Measurements from ENCODE around the gene DBF4B. TPM values are rescaled to one million over a fixed set of nuclear protein-coding genes. Genes with fewer than 3 reads are reported as not detected.

DBF4B gene
- total RNA-seq, 1 experiment from 2014 or later = 24.7 TPM

DNA sequence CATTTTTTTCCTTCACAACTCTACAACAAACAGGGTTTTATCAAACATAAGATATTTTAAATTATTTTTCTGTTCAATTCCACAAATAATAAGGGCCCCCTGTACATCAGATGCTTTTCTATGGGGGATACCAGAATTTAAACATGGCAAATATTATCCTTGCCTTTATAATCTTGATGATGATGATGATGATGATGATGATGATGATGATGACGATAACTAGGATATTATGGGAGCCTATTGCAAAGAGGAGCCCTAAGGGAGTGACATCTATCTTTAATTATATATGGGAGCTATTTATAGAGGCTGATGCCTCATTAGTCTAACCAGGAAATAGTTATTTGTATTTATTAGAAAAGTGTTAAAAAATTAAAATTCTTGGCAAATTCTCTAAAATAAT lies 45.4 kb upstream of the DBF4B start:
- Histone ChIP-seq H4K91ac (ENCODE audit: insufficient read length, low read depth, low read length) (no peak overlapping the region), H3K4ac (ENCODE audit: low read depth, low read length) (no peak overlapping the region), H3K27ac (ENCODE audit: insufficient read length, low read depth, low read length) (no peak overlapping the region), H2BK120ac (ENCODE audit: low read depth, low read length, poor library complexity, severe bottlenecking) (no peak overlapping the region), H3K4me2 (ENCODE audit: insufficient read depth, insufficient read length, low read length) (no peak overlapping the region), H3T11ph (ENCODE audit: low read length) (no peak overlapping the region), H3K23me2 (ENCODE audit: insufficient read length, low read depth, low read length, poor library complexity, severe bottlenecking) (no peaks in the 10 kb centered on the region), H2BK20ac (ENCODE audit: low read depth, low read length, poor library complexity, severe bottlenecking) (no peak overlapping the region), H3K9ac (ENCODE audit: extremely low read depth, insufficient read length, low read length) (no peak overlapping the region), H3K27me3 (ENCODE audit: insufficient read depth, low read length) (no peaks in the 10 kb centered on the region), H4K8ac (replicated peaks; ENCODE audit: insufficient read length, low read depth, low read length) (no peak overlapping the region), H3K79me2 (ENCODE audit: insufficient read depth, low read length) (no peaks in the 10 kb centered on the region), H2BK12ac (ENCODE audit: insufficient read length, low read depth, low read length) (no peak overlapping the region), H2BK15ac (ENCODE audit: low read depth, low read length) (no peak overlapping the region), H2AK5ac (ENCODE audit: insufficient read length, low read length) (no peak overlapping the region), H3K4me1 (ENCODE audit: insufficient read depth, low read length) (no peaks in the 10 kb centered on the region), H2BK5ac (ENCODE audit: insufficient read length, low read length) (no peak overlapping the region), H3K79me1 (ENCODE audit: insufficient read depth, low read depth, low read length, poor library complexity, severe bottlenecking) (no peaks in the 10 kb centered on the region), H4K20me1 (ENCODE audit: control insufficient read depth, insufficient read depth, insufficient read length) (no peaks in the 10 kb centered on the region), H3K18ac (ENCODE audit: insufficient read length, low read depth, low read length) (no peak overlapping the region), H3K14ac (ENCODE audit: insufficient read depth, low read length) (no peak overlapping the region), H3K56ac (ENCODE audit: insufficient read length, low read depth, low read length) (no peak overlapping the region), H4K5ac (ENCODE audit: insufficient read length, low read depth, low read length) (no peak overlapping the region), H3K9me3 (ENCODE audit: control insufficient read depth, low read depth, low read length) (no peaks in the 10 kb centered on the region), H2AFZ (ENCODE audit: low read length) (no peak overlapping the region), H3K23ac (ENCODE audit: insufficient read length, low read depth, low read length) (no peak overlapping the region)
- Mint-ChIP-seq H3K4me3 (no peak overlapping the region), H3K9me3 (no peaks in the 10 kb centered on the region), H3K36me3 (ENCODE audit: insufficient read depth in 1 of 3, low read depth in 3 of 3) (no peaks in the 10 kb centered on the region; a peak in 1 of 7 replicates), H3K27ac (no peak overlapping the region), H3K27me3 (ENCODE audit: low read depth) (peaks cover 2% of the 10 kb centered on the region), H3K4me1 (no peaks in the 10 kb centered on the region)
- DNase-seq = no peak
- TF ChIP-seq CTCF (conservative IDR thresholded peaks at IDR 0.05) = no peak
- no CpG with 5 or more reads among the region's 1 CpG for WGBS (ENCODE audit: extremely low coverage, insufficient read length, low lambda C conversion rate)

All from H9 (cell line).